HG03139 (cell line): Measurements from ENCODE around the gene CACNA1D.

Source experiments
- ATAC-seq: cut with Tn5 transposase; IDR thresholded peaks from one replicate; pipeline ENCODE4 v1.9.1; 2021; ENCODE audit not compliant: unreplicated experiment

Gene CACNA1D

GRCh38 chr3:53495146-53495519 is 722 bp downstream of the CACNA1D start:
- no peak for ATAC-seq

- ATAC-seq: no peak
Observed at GRCh38 chr3:53495520-53496391, 1.3 kb downstream of the CACNA1D start.

GRCh38 chr3:53496392-53496670 is 1.9 kb downstream of the CACNA1D start:
- no peak for ATAC-seq

GRCh38 chr3:53496984-53497383 is 2.6 kb downstream of the CACNA1D start:
- no peak for ATAC-seq

GRCh38 chr3:53498806-53499641 is 4.6 kb downstream of the CACNA1D start:
- no peak for ATAC-seq

GRCh38 chr3:53500165-53500777 is 5.9 kb downstream of the CACNA1D start:
- ATAC-seq: no peak

GRCh38 chr3:53501178-53501577 is 6.8 kb downstream of the CACNA1D start:
- ATAC-seq: no peak

GRCh38 chr3:53502737-53503136 is 8.3 kb downstream of the CACNA1D start:
- ATAC-seq: no peak

- no peak for ATAC-seq
Observed at GRCh38 chr3:53503195-53503594, 8.8 kb downstream of the CACNA1D start.

- no peak for ATAC-seq
Observed at GRCh38 chr3:53506110-53506762, 11.8 kb downstream of the CACNA1D start.

GRCh38 chr3:53506763-53507145 is 12.3 kb downstream of the CACNA1D start:
- ATAC-seq: no peak

GRCh38 chr3:53509494-53509893 is 15.1 kb downstream of the CACNA1D start:
- no peak for ATAC-seq

- ATAC-seq: no peak
Observed at GRCh38 chr3:53510508-53510907, 16.1 kb downstream of the CACNA1D start.

GRCh38 chr3:53511246-53511645 is 16.8 kb downstream of the CACNA1D start:
- ATAC-seq: no peak

GRCh38 chr3:53513556-53514190 is 19.3 kb downstream of the CACNA1D start:
- ATAC-seq: no peak

- no peak for ATAC-seq
Observed at GRCh38 chr3:53516339-53516738, 21.9 kb downstream of the CACNA1D start.

- no peak for ATAC-seq
Observed at GRCh38 chr3:53518495-53518981, 24.1 kb downstream of the CACNA1D start.

- ATAC-seq: no peak
Observed at GRCh38 chr3:53519065-53519709, 24.8 kb downstream of the CACNA1D start.

- ATAC-seq: no peak
Observed at GRCh38 chr3:53523346-53523745, 28.9 kb downstream of the CACNA1D start.

- no peak for ATAC-seq
Observed at GRCh38 chr3:53524566-53524965, 30.2 kb downstream of the CACNA1D start.
